Stimulated activated naive CD4-positive, alpha-beta T cell (primary cell): ENCODE results near the gene INSC.

ENCODE experiments used
- DNase-seq, 6 experiments: peaks; one replicate each; lab custom pipeline; 2025; lab: John Stamatoyannopoulos, UW

Gene INSC

GRCh38 chr11:15223318-15223717 lies 108.6 kb downstream of the INSC start:
- no peak for DNase-seq

- no peak for DNase-seq
Observed at GRCh38 chr11:15224466-15224865, 109.7 kb downstream of the INSC start.

GRCh38 chr11:15227011-15227410 lies 112.3 kb downstream of the INSC start:
- DNase-seq = no peak

- DNase-seq = no peak
Observed at GRCh38 chr11:15228331-15228849, 113.7 kb downstream of the INSC start.

GRCh38 chr11:15229069-15229468 lies 114.3 kb downstream of the INSC start:
- DNase-seq = no peak

- DNase-seq = no peak
Observed at GRCh38 chr11:15232496-15232895, 117.8 kb downstream of the INSC start.

- no peak for DNase-seq
Observed at GRCh38 chr11:15233371-15234165, 118.8 kb downstream of the INSC start.

- DNase-seq = no peak
Observed at GRCh38 chr11:15234796-15235195, 120.1 kb downstream of the INSC start.

- no peak for DNase-seq
Observed at GRCh38 chr11:15236559-15236958, 121.8 kb downstream of the INSC start.

- no peak for DNase-seq
Observed at GRCh38 chr11:15238856-15239255, 124.1 kb downstream of the INSC start.

GRCh38 chr11:15248749-15249148 lies 134.0 kb downstream of the INSC start:
- DNase-seq = no peak

GRCh38 chr11:15258433-15259165 lies 143.9 kb downstream of the INSC start:
- no peak for DNase-seq

GRCh38 chr11:15266999-15267398 lies 152.3 kb downstream of the INSC start:
- no peak for DNase-seq

GRCh38 chr11:15268598-15268997 lies 153.9 kb downstream of the INSC start:
- no peak for DNase-seq

GRCh38 chr11:15275141-15275540 lies 160.4 kb downstream of the INSC start:
- DNase-seq = no peak

GRCh38 chr11:15276621-15277020 lies 161.9 kb downstream of the INSC start:
- DNase-seq = no peak

GRCh38 chr11:15278128-15278527 lies 163.4 kb downstream of the INSC start:
- DNase-seq = no peak

- DNase-seq = no peak
Observed at GRCh38 chr11:15280393-15280792, 165.7 kb downstream of the INSC start.

GRCh38 chr11:15282754-15283153 lies 168.0 kb downstream of the INSC start:
- no peak for DNase-seq

GRCh38 chr11:15286465-15286864 lies 171.7 kb downstream of the INSC start:
- no peak for DNase-seq

GRCh38 chr11:15288863-15289262 lies 174.1 kb downstream of the INSC start:
- no peak for DNase-seq

- no peak for DNase-seq
Observed at GRCh38 chr11:15289723-15290122, 175.0 kb downstream of the INSC start.

- no peak for DNase-seq
Observed at GRCh38 chr11:15291885-15292284, 177.2 kb downstream of the INSC start.
